BJ (cell line): Measurements from ENCODE around the gene CCNC. TPM values are rescaled to one million over a fixed set of nuclear protein-coding genes. Genes with fewer than 3 reads are reported as not detected.
A peak's percentile ranks its signal among the peaks of the same experiment; 100 is the strongest.

Experiments
- CTCF ChIA-PET: fragments of 350-600 bp; formaldehyde crosslinking; extraction: SDS; loops from one replicate; lab custom pipeline; 2021; ENCODE audit warnings: antibody characterized with exemption, inconsistent platforms; lab: Yijun Ruan, JAX
- POLR2A ChIA-PET: fragments of 300-600 bp; sonication (Branson Sonifier 250); formaldehyde crosslinking; extraction: SDS; loops from one replicate; lab custom pipeline; 2021; ENCODE audit warnings: antibody characterized with exemption; lab: Charles Lee
- DNase-seq: peaks from one replicate; pipeline ENCODE4 v3.0.0-alpha.2; 2011; ENCODE audit warnings: low read depth
- H3K27me3 ChIP-seq: 2 replicates; pipeline ENCODE4 v1.6.0; 2011; ENCODE audit warnings: low read length; ENCODE audit not compliant: control insufficient read depth, insufficient read depth
- H3K36me3 ChIP-seq: 2 replicates; pipeline ENCODE4 v1.5.1; 2011; ENCODE audit warnings: low read length; ENCODE audit not compliant: control insufficient read depth, insufficient read depth
- H3K4me3 ChIP-seq: 2 replicates; pipeline ENCODE4 v1.5.1; 2011; ENCODE audit warnings: low read depth, mild to moderate bottlenecking, control low read depth, low read length
- CTCF ChIP-seq: IDR thresholded peaks from 2 replicates; pipeline ENCODE4 v1.5.1; 2011; ENCODE audit warnings: low read depth, mild to moderate bottlenecking, control low read depth, inconsistent platforms, low read length, moderate library complexity; ENCODE audit not compliant: insufficient read depth
- polyA minus RNA-seq: library from RNA; depleted of rRNA, polyadenylated mRNA; stranded (reverse); fragments of >200 nt; gene quantifications from 2 replicates; pipeline ENCODE4 v1.2.3, GENCODE V29; 2011; rRNA and poly(A)+ RNA removed
- polyA plus RNA-seq: library from polyadenylated mRNA; depleted of rRNA; stranded (reverse); fragments of >200 nt; gene quantifications from 2 replicates; pipeline ENCODE4 v1.2.3, GENCODE V29; 2011; rRNA removed

The CCNC gene
- polyA plus RNA-seq (32.3 and 44.8 TPM in 2 replicates), polyA minus RNA-seq (15.8 and 23.6 TPM in 2 replicates)

- H3K4me3 ChIP-seq: peak within 1 kb of the TSS; percentile 99
- no peaks in the 10 kb centered on the region for H3K36me3 ChIP-seq
- no peaks in the 10 kb centered on the region for H3K27me3 ChIP-seq
- ChIA-PET POLR2A (no interaction called here), CTCF (interaction anchor here (1.6 kb wide), 1 partner anchor 21 kb away, joined by 5 read pairs; no protein-coding TSS in a partner anchor)
- TF ChIP-seq CTCF: no peak
- DNase-seq: peak; percentile 76
Measured at GRCh38 chr6:99568103-99568933, at the start of gene CCNC. Gene CCNC, minus strand, starts transcription at chr6:99568660. Its CDS starts 133 bp downstream, at chr6:99568527.

- no peak for TF ChIP-seq CTCF
- no peak for DNase-seq
- CTCF ChIA-PET: interaction anchor here (1.2 kb wide), 1 partner anchor 28 kb away, joined by 5 read pairs; no protein-coding TSS in a partner anchor
- Histone ChIP-seq H3K4me3 (no peak overlapping the region), H3K36me3 (no peaks in the 10 kb centered on the region), H3K27me3 (peaks cover 48% of the 10 kb centered on the region)
- POLR2A ChIA-PET: no interaction called here
Measured at GRCh38 chr6:99617131-99617530, 48.7 kb upstream of the CCNC start.

GRCh38 chr6:99614430-99615186 lies 46.1 kb upstream of the CCNC start:
- ChIA-PET POLR2A (no interaction called here), CTCF (interaction anchor here (0.6 to 2.1 kb wide), 3 partner anchors 26 to 156 kb away, joined by 3 to 9 read pairs (median 3); no protein-coding TSS in a partner anchor)
- no peak for DNase-seq
- peaks cover 50% of the 10 kb centered on the region for H3K27me3 ChIP-seq
- no peak overlapping the region for H3K4me3 ChIP-seq
- H3K36me3 ChIP-seq: no peaks in the 10 kb centered on the region
- TF ChIP-seq CTCF: no peak

GRCh38 chr6:99613705-99614429 lies 45.4 kb upstream of the CCNC start:
- ChIA-PET POLR2A (no interaction called here), CTCF (interaction anchor here (0.6 to 2.1 kb wide), 5 partner anchors 10 to 156 kb away, joined by 3 to 9 read pairs (median 3); no protein-coding TSS in a partner anchor)
- no peak for DNase-seq
- Histone ChIP-seq H3K36me3 (no peaks in the 10 kb centered on the region), H3K27me3 (peaks cover 52% of the 10 kb centered on the region), H3K4me3 (peak overlapping the region; percentile 21)
- no peak for TF ChIP-seq CTCF
